ENCODE measurements around the gene SPIRE2. TPM values are rescaled to one million over a fixed set of nuclear protein-coding genes. Genes with fewer than 3 reads are reported as not detected.

The SPIRE2 gene
- total and polyA plus RNA-seq, 2 of the 13 experiments (the other 11 are each of a cell fraction or from before 2014, with no cell fraction given): 13.3 to 37.5 TPM

DNA sequence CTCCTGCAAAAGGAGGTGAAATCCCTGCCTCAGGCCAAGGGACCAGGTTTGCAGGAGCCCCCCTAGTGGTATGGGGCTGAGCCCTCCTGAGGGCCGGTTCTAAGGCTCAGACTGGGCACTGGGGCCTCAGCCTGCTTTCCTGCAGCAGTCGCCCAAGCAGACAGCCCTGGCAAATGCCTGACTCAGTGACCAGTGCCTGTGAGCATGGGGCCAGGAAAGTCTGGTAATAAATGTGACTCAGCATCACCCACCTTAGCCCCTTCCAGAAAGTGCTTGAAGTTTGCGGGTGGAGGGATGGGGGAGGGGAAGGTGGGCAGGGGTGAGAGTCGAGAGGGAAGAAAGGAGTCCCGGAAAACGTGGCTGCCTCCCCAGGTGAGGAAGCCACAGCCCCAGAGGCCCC is 92.4 kb downstream of the SPIRE2 start:
- no TSS peak for BruUV-seq (replicated peaks)
- intact Hi-C loops (cut with micrococcal nuclease; ENCODE audit: unreplicated experiment) (loop anchor here (5.0 kb wide), 1 partner anchor 102 kb away; no protein-coding TSS in a partner anchor), in situ Hi-C loops (cut with HindIII; ENCODE audit: extremely low pct_ligation_motif_present, low pct_unique_long_range_greater_than_20kb) (loop anchor here (5.0 kb wide), 1 partner anchor 102 kb away; no protein-coding TSS in a partner anchor)
- Histone ChIP-seq H3K9me3 (ENCODE audit: low read length) (no peaks in the 10 kb centered on the region), H2AFZ (ENCODE audit: low read length) (no peak overlapping the region), H3K27me3 (ENCODE audit: control insufficient read depth in 1 of 2, insufficient read depth in 2 of 2, low read length in 2 of 2) (no peaks in the 10 kb centered on the region; a peak in 1 of 5 replicates), H3K4me3 (replicated peaks in 1 of 3; ENCODE audit: insufficient read depth in 1 of 3, low read depth in 2 of 3, low read length in 3 of 3) (peak overlapping the region; percentile 64 to 90 (median 74); a peak in 5 of 6 replicates), H3K4me2 (ENCODE audit: low read depth, low read length) (peak overlapping the region; percentile 98), H3K27ac (ENCODE audit: extremely low read length, insufficient read depth, low read length) (peak overlapping the region; percentile 88), H3K4me1 (ENCODE audit: insufficient read depth, low read length) (peaks cover 76% of the 10 kb centered on the region), H3K79me2 (ENCODE audit: insufficient read depth, low read length) (peaks cover 36% of the 10 kb centered on the region), H4K20me1 (ENCODE audit: insufficient read depth, low read length) (peaks cover 20% of the 10 kb centered on the region), H3K36me3 (replicated peaks in 1 of 2; ENCODE audit: control insufficient read depth in 1 of 2, insufficient read depth in 2 of 2, low read length in 2 of 2) (no peaks in the 10 kb centered on the region), H3K9ac (ENCODE audit: insufficient read depth, low read depth, low read length) (peak overlapping the region; percentile 97)
- ATAC-seq: no peak
- ChIA-PET CTCF (ENCODE audit: low intra/inter-chr PET ratio, low total read pairs) (no interaction called here), POLR2A (interaction anchor here (1.3 to 4.8 kb wide), 10 partner anchors 11 to 126 kb away, joined by 3 to 86 read pairs (median 36); partner anchors contain the start of genes DEF8 and TCF25)
- DNase-seq (ENCODE audit: low spot score): no peak
- no peak for FAIRE-seq
- WGBS (ENCODE audit: low lambda C conversion rate): 27% methylated on average over 5 of the region's 6 CpGs
- TF ChIP-seq LCORL (IDR thresholded peaks at IDR 0.05) (no peak), LCORL (CRISPR knock-in tag; IDR thresholded peaks at IDR 0.05) (no peak), HNRNPLL (IDR thresholded peaks at IDR 0.05; ENCODE audit: low read depth, low read length, poor library complexity, severe bottlenecking) (no peak), CTCF (CRISPR knock-in tag; IDR thresholded peaks at IDR 0.05) (0 out of 2 replicates have a peak, but pooled peaks have one; percentile 11), ZNF446 (CRISPR knock-in tag; IDR thresholded peaks at IDR 0.05) (no peak), RAD21 (CRISPR knock-in tag; IDR thresholded peaks at IDR 0.05) (0 out of 2 replicates have a peak, but pooled peaks have one; percentile 8), MZF1 (CRISPR knock-in tag; IDR thresholded peaks at IDR 0.05; ENCODE audit: borderline replicate concordance) (no peak), ISX (CRISPR knock-in tag; conservative IDR thresholded peaks at IDR 0.05) (0 out of 2 replicates have a peak, but pooled peaks have one; percentile 11), ZNF235 (CRISPR knock-in tag; IDR thresholded peaks at IDR 0.05; ENCODE audit: borderline replicate concordance) (0 out of 2 replicates have a peak, but pooled peaks have one; percentile 9), ZNF605 (CRISPR knock-in tag; IDR thresholded peaks at IDR 0.05) (peak; percentile 41; the same call in 1 of the 2 replicates), ZNF703 (CRISPR knock-in tag; IDR thresholded peaks at IDR 0.05; ENCODE audit: borderline replicate concordance) (no peak), GABPA (IDR thresholded peaks at IDR 0.05; ENCODE audit: low read depth, low read length) (no peak), GABPA (CRISPR knock-in tag; IDR thresholded peaks at IDR 0.05; ENCODE audit: low read depth) (no peak), BRD4 (CRISPR knock-in tag; IDR thresholded peaks at IDR 0.05) (no peak), ZNF883 (CRISPR knock-in tag; IDR thresholded peaks at IDR 0.05; ENCODE audit: not compliant biosample characterization) (peak; percentile 37), TARDBP (CRISPR knock-in tag; IDR thresholded peaks at IDR 0.05) (no peak), ZMAT3 (CRISPR knock-in tag; conservative IDR thresholded peaks at IDR 0.05) (0 out of 2 replicates have a peak, but pooled peaks have one; percentile 22), ZFP41 (CRISPR knock-in tag; IDR thresholded peaks at IDR 0.05; ENCODE audit: borderline replicate concordance) (no peak), U2AF2 (IDR thresholded peaks at IDR 0.05; ENCODE audit: low read depth, low read length) (0 out of 2 replicates have a peak, but pooled peaks have one; percentile 9), RAD51 (IDR thresholded peaks at IDR 0.05; ENCODE audit: borderline replicate concordance) (no peak), ZNF232 (CRISPR knock-in tag; IDR thresholded peaks at IDR 0.05; ENCODE audit: borderline replicate concordance) (peak; percentile 3; the same call in 1 of the 2 replicates), ZNF546 (CRISPR knock-in tag; conservative IDR thresholded peaks at IDR 0.05) (peak; percentile 91; the same call in 1 of the 2 replicates), SP1 (IDR thresholded peaks at IDR 0.05) (no peak), SP1 (CRISPR knock-in tag; IDR thresholded peaks at IDR 0.05) (no peak)
- TF ChIP-seq, protein P1, sequence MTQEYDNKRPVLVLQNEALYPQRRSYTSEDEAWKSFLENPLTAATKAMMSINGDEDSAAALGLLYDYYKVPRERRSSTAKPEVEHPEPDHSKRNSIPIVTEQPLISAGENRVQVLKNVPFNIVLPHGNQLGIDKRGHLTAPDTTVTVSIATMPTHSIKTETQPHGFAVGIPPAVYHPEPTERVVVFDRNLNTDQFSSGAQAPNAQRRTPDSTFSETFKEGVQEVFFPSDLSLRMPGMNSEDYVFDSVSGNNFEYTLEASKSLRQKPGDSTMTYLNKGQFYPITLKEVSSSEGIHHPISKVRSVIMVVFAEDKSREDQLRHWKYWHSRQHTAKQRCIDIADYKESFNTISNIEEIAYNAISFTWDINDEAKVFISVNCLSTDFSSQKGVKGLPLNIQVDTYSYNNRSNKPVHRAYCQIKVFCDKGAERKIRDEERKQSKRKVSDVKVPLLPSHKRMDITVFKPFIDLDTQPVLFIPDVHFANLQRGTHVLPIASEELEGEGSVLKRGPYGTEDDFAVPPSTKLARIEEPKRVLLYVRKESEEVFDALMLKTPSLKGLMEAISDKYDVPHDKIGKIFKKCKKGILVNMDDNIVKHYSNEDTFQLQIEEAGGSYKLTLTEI (CRISPR knock-in tag; conservative IDR thresholded peaks at IDR 0.05): no peak

Measured in HepG2 (cell line).